GM12878 (cell line): Measurements from ENCODE around the gene COL4A1. TPM values are rescaled to one million over a fixed set of nuclear protein-coding genes. Genes with fewer than 3 reads are reported as not detected.

Experiments used
- ATAC-seq: fragments of 200-7000 bp; cut with Tn5 transposase; 3 replicates; pipeline ENCODE4 v1.9.1; 2020; ENCODE audit warnings: mild to moderate bottlenecking, moderate library complexity
- BruUV-seq: library from RNA; stranded (reverse); fragments of 400-500 nt; replicated peaks from 2 replicates; lab custom pipeline; 2021; lab: Mats Ljungman, UMichigan
- CTCF ChIA-PET: fragments of 300-600 bp; sonication (Branson Sonifier 250); formaldehyde crosslinking; extraction: SDS; loops from one replicate; lab custom pipeline; 2021; ENCODE audit warnings: inconsistent platforms; lab: Yijun Ruan, JAX
- POLR2A ChIA-PET: fragments of 350-600 bp; formaldehyde crosslinking; extraction: SDS; loops from one replicate; lab custom pipeline; 2021; ENCODE audit warnings: inconsistent platforms; lab: Charles Lee
- RAD21 ChIA-PET: fragments of 300-600 bp; sonication (Branson Sonifier 250); formaldehyde crosslinking; loops from one replicate; lab custom pipeline; 2023; ENCODE audit warnings: antibody characterized with exemption; ENCODE audit not compliant: unreplicated experiment; lab: Charles Lee
- SMC1A ChIA-PET: fragments of 300-600 bp; sonication (Branson Sonifier 250); formaldehyde crosslinking; loops from one replicate; lab custom pipeline; 2023; ENCODE audit not compliant: unreplicated experiment, uncharacterized antibody; lab: Charles Lee
- DNase-seq: peaks from one replicate; pipeline ENCODE4 v3.0.0-alpha.2; 2011; ENCODE audit warnings: low read depth, low spot score
- FAIRE-seq: peaks from 3 replicates; lab custom pipeline; 2011; peaks lifted over from hg19 to GRCh38; lab: Jason Lieb, UNC
- H2AFZ ChIP-seq: 2 replicates; pipeline ENCODE4 v1.6.0; 2011; ENCODE audit warnings: low read depth, low read length, control low read depth; ENCODE audit not compliant: control insufficient read depth
- H3K27ac ChIP-seq: 2 replicates; pipeline ENCODE4 v1.5.1; 2011; ENCODE audit warnings: control low read depth; ENCODE audit not compliant: control insufficient read depth, insufficient read depth
- H3K27me3 ChIP-seq, 2 experiments: replicated peaks in 1 of 2; 2 replicates each; pipeline versions ENCODE4 v1.6.0 to v1.6.1; 2011; ENCODE audit warnings: low read length in 1 of 2; ENCODE audit not compliant: control insufficient read depth in 2 of 2, insufficient read depth in 2 of 2
- H3K36me3 ChIP-seq, 2 experiments: 2 replicates each; pipeline ENCODE4 v1.5.1; 2011; ENCODE audit warnings: low read length in 1 of 2; ENCODE audit not compliant: control insufficient read depth in 2 of 2, insufficient read depth in 2 of 2
- H3K4me1 ChIP-seq: 2 replicates; pipeline ENCODE4 v1.6.1; 2011; ENCODE audit warnings: mild to moderate bottlenecking, low read length, moderate library complexity, mixed read lengths; ENCODE audit not compliant: control insufficient read depth, insufficient read depth
- H3K4me2 ChIP-seq: 2 replicates; pipeline ENCODE4 v1.6.0; 2011; ENCODE audit warnings: control low read depth; ENCODE audit not compliant: control insufficient read depth, insufficient read depth
- H3K4me3 ChIP-seq: fragments of 200-600 bp; sonication (generic); 2 replicates; pipeline ENCODE4 v1.5.1; 2016
- H3K79me2 ChIP-seq: 2 replicates; pipeline ENCODE4 v1.6.0; 2011; ENCODE audit warnings: low read length; ENCODE audit not compliant: control insufficient read depth, insufficient read depth
- H3K9ac ChIP-seq: 2 replicates; pipeline ENCODE4 v1.8.0; 2011; ENCODE audit warnings: low read length, control low read depth, mixed read lengths; ENCODE audit not compliant: control insufficient read depth, insufficient read depth
- H3K9me3 ChIP-seq: replicated peaks from 3 replicates; pipeline ENCODE4 v1.5.1; 2011; ENCODE audit warnings: mild to moderate bottlenecking, low read length; ENCODE audit not compliant: control insufficient read depth, insufficient read depth
- H4K20me1 ChIP-seq: 2 replicates; pipeline ENCODE4 v1.6.0; 2011; ENCODE audit not compliant: control insufficient read depth, insufficient read depth
- BACH1 ChIP-seq: fragments of 450-650 bp; IDR thresholded peaks from 2 replicates; pipeline ENCODE4 v1.6.1; 2017; ENCODE audit warnings: mild to moderate bottlenecking, borderline replicate concordance
- BRCA1 ChIP-seq: IDR thresholded peaks from 2 replicates; pipeline ENCODE4 v1.6.1; 2011; ENCODE audit warnings: low read depth, low read length, improper control_type of control experiment
- KAT2A ChIP-seq: conservative IDR thresholded peaks from 2 replicates; pipeline ENCODE4 v1.6.1; 2011; ENCODE audit warnings: low read depth, low read length; ENCODE audit not compliant: control insufficient read depth
- WGBS: methylation state at CpG from one replicate; pipeline ENCODE4 v1.1.6; 2016; ENCODE audit warnings: low lambda C conversion rate; ENCODE audit not compliant: insufficient replicate concordance, insufficient coverage; ENCODE audit errors: missing lambda C conversion rate; 5-methylcytosine and 5-hydroxymethylcytosine counted together
- in situ Hi-C: fragments of 300-500 bp; cut with MboI; formaldehyde crosslinking; loops from 9 replicates; pipeline ENCODE4 v1.14.3; 2018; ENCODE audit warnings: mixed read lengths
- intact Hi-C: fragments of 100-400 bp; cut with micrococcal nuclease; formaldehyde crosslinking; loops from one replicate; pipeline ENCODE4 v1.14.2; 2022; ENCODE audit not compliant: unreplicated experiment
- polyA plus RNA-seq, 11 experiments: library from polyadenylated mRNA; depleted of rRNA in 4 of 11; unstranded in 6 of 11; stranded (reverse) in 5 of 11; fragments of >200 nt; fragmentation: Nextera tagmentation in 4 of 11; fragmentation: Illumina TruSeq in 1 of 11; extraction: Ambion mirVana in 4 of 11; extraction: Trizol in 1 of 11; gene quantifications; 1 replicate in 1 of 11; 2 replicates in 10 of 11; pipeline versions ENCODE4 v1.2.1 to v1.2.3, GENCODE V29; 2011 to 2016; ENCODE audit warnings: inconsistent platforms in 2 of 11, missing spikeins in 2 of 11, low read depth in 1 of 11
- total RNA-seq, 4 experiments: library from RNA; depleted of rRNA in 3 of 4; stranded (reverse); fragments of >200 nt in 3 of 4; fragmentation: Illumina TruSeq in 1 of 4; extraction: Trizol in 1 of 4; gene quantifications; 2 replicates each; pipeline versions ENCODE4 v1.2.1 to v1.2.3, GENCODE V29; 2013 to 2021
- TF ChIP-seq, protein P1 (sequence below): IDR thresholded peaks from 2 replicates; pipeline ENCODE4 v1.6.1; 2012; ENCODE audit warnings: mild to moderate bottlenecking, low read depth, low read length

COL4A1 gene
- total and polyA plus RNA-seq, 10 of the 15 experiments (the other 5 are each of a cell fraction or from before 2014, with no cell fraction given) = 0.07 to 0.31 (median 0.13) TPM; not detected in 6

- in situ Hi-C loops = no loop called here
- H3K9ac ChIP-seq = no peak overlapping the region
- 30% methylated on average over 10 of the region's 10 CpGs for WGBS
- no peaks in the 10 kb centered on the region for H3K79me2 ChIP-seq
- H4K20me1 ChIP-seq = no peaks in the 10 kb centered on the region
- no peaks in the 10 kb centered on the region for H3K36me3 ChIP-seq
- no peak for FAIRE-seq
- SMC1A ChIA-PET = no interaction called here
- DNase-seq = no peak
- H3K9me3 ChIP-seq = no peaks in the 10 kb centered on the region
- H3K27ac ChIP-seq = no peak overlapping the region
- TF ChIP-seq KAT2A = no peak
- TF ChIP-seq BACH1 = no peak
- TF ChIP-seq BRCA1 = no peak
- TF ChIP-seq, protein P1, sequence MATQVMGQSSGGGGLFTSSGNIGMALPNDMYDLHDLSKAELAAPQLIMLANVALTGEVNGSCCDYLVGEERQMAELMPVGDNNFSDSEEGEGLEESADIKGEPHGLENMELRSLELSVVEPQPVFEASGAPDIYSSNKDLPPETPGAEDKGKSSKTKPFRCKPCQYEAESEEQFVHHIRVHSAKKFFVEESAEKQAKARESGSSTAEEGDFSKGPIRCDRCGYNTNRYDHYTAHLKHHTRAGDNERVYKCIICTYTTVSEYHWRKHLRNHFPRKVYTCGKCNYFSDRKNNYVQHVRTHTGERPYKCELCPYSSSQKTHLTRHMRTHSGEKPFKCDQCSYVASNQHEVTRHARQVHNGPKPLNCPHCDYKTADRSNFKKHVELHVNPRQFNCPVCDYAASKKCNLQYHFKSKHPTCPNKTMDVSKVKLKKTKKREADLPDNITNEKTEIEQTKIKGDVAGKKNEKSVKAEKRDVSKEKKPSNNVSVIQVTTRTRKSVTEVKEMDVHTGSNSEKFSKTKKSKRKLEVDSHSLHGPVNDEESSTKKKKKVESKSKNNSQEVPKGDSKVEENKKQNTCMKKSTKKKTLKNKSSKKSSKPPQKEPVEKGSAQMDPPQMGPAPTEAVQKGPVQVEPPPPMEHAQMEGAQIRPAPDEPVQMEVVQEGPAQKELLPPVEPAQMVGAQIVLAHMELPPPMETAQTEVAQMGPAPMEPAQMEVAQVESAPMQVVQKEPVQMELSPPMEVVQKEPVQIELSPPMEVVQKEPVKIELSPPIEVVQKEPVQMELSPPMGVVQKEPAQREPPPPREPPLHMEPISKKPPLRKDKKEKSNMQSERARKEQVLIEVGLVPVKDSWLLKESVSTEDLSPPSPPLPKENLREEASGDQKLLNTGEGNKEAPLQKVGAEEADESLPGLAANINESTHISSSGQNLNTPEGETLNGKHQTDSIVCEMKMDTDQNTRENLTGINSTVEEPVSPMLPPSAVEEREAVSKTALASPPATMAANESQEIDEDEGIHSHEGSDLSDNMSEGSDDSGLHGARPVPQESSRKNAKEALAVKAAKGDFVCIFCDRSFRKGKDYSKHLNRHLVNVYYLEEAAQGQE = 0 out of 2 replicates have a peak, but pooled peaks have one; percentile 44
- no peaks in the 10 kb centered on the region for H3K4me1 ChIP-seq
- CTCF ChIA-PET = no interaction called here
- no peak overlapping the region for H2AFZ ChIP-seq
- peaks cover 2 to 3% of the 10 kb centered on the region in 2 experiments; a peak in 2 of 4 replicates for H3K27me3 ChIP-seq
- RAD21 ChIA-PET = no interaction called here
- BruUV-seq = no TSS peak
- H3K4me2 ChIP-seq = no peak overlapping the region
- POLR2A ChIA-PET = no interaction called here
- intact Hi-C loops = no loop called here
- no peak for ATAC-seq
- H3K4me3 ChIP-seq = no peak overlapping the region
Measured at GRCh38 chr13:110266983-110267382, 40.0 kb downstream of the COL4A1 start.
